Measurements from ENCODE around the gene GPHN. TPM values are rescaled to one million over a fixed set of nuclear protein-coding genes. Genes with fewer than 3 reads are reported as not detected.

The GPHN gene
- total and polyA plus RNA-seq, 2 of the 4 experiments (the other 2 are of a cell fraction) = 8.0 to 8.1 TPM

- TF ChIP-seq BHLHE40 (IDR thresholded peaks at IDR 0.05; ENCODE audit: low read depth, low read length) (no peak), POLR2A (IDR thresholded peaks at IDR 0.05; ENCODE audit: low read depth, low read length) (no peak), NFE2L2 (IDR thresholded peaks at IDR 0.05; ENCODE audit: low read depth, low read length) (no peak), MAFK (IDR thresholded peaks at IDR 0.05; ENCODE audit: low read depth, low read length) (no peak), MXI1 (IDR thresholded peaks at IDR 0.05; ENCODE audit: borderline replicate concordance, low read depth, low read length) (no peak), CEBPB (IDR thresholded peaks at IDR 0.05; ENCODE audit: low read depth, low read length) (no peak)
- Histone ChIP-seq H3K4ac (ENCODE audit: low read depth, low read length) (no peak overlapping the region), H2AK9ac (replicated peaks; ENCODE audit: low read depth, low read length, poor library complexity) (no peak overlapping the region), H2BK5ac (ENCODE audit: low read depth, low read length, poor library complexity, severe bottlenecking) (no peak overlapping the region), H3K27me3 (ENCODE audit: control insufficient read depth, insufficient read depth, low read length) (no peaks in the 10 kb centered on the region), H2AK5ac (ENCODE audit: low read depth, low read length) (no peak overlapping the region), H2BK20ac (ENCODE audit: low read depth, low read length) (no peak overlapping the region), H3K18ac (ENCODE audit: low read depth, low read length) (no peak overlapping the region), H4K8ac (ENCODE audit: low read depth in 2 of 2, low read length in 2 of 2) (no peak overlapping the region; a peak in 1 of 4 replicates), H3K14ac (replicated peaks; ENCODE audit: low read depth, low read length) (no peak overlapping the region), H2AFZ (replicated peaks; ENCODE audit: low read length, poor library complexity) (no peak overlapping the region), H3K36me3 (ENCODE audit: control insufficient read depth, insufficient read depth, low read length) (no peaks in the 10 kb centered on the region), H3K4me1 (ENCODE audit: control insufficient read depth, insufficient read depth, low read length) (peaks cover 5% of the 10 kb centered on the region), H4K20me1 (ENCODE audit: insufficient read depth, low read length) (no peaks in the 10 kb centered on the region), H4K91ac (ENCODE audit: insufficient read depth, low read depth, low read length) (no peak overlapping the region), H3K9ac (ENCODE audit: low read depth, low read length) (no peak overlapping the region), H3K27ac (ENCODE audit: insufficient read depth, low read length) (no peak overlapping the region), H2BK15ac (ENCODE audit: low read depth, low read length) (no peak overlapping the region), H3K79me1 (ENCODE audit: low read depth in 1 of 2, low read length in 2 of 2) (no peaks in the 10 kb centered on the region), H2BK120ac (ENCODE audit: low read depth, low read length) (no peak overlapping the region), H3K9me1 (ENCODE audit: insufficient read depth, low read length) (peaks cover 6% of the 10 kb centered on the region), H3K9me3 (ENCODE audit: control insufficient read depth, insufficient read depth, low read length) (no peaks in the 10 kb centered on the region), H3K56ac (ENCODE audit: extremely low read depth, insufficient read depth, low read length) (no peak overlapping the region), H4K5ac (ENCODE audit: low read depth, low read length) (no peak overlapping the region), H3K4me3 (ENCODE audit: insufficient read depth, low read depth, low read length) (no peak overlapping the region), H3K23ac (ENCODE audit: low read depth, low read length) (no peak overlapping the region), H3K4me2 (ENCODE audit: low read depth, low read length) (no peak overlapping the region)
- 40% methylated on average over 1 of the region's 2 CpGs; no CpG with 5 or more reads in 1 of the 2 experiments for WGBS, 2 experiments (ENCODE audit: extremely low coverage in 2 of 2, insufficient read length in 1 of 2)
- no peak for ATAC-seq (ENCODE audit: low read depth)
- dilution Hi-C loops (cut with HindIII; ENCODE audit: low sequenced_read_pairs, unreplicated experiment) = no loop called here
- in situ Hi-C loops (cut with MboI; ENCODE audit: low sequenced_read_pairs) = no loop called here
- BruUV-seq (replicated peaks) = no TSS peak
- no peak for DNase-seq
- ChIA-PET POLR2A (ENCODE audit: unreplicated experiment) (interaction anchor here (0.6 kb wide), 1 partner anchor 1951 kb away, joined by 3 read pairs; no protein-coding TSS in a partner anchor), CTCF (interaction anchor here (1.2 kb wide), 1 partner anchor 91 kb away, joined by 5 read pairs; no protein-coding TSS in a partner anchor)
- intact Hi-C loops (cut with micrococcal nuclease) = no loop called here
Observed at GRCh38 chr14:67192366-67192765, 684.4 kb downstream of the GPHN start.
